Nucleus accumbens (tissue), 56 donors: ENCODE measurements around the gene UCHL3.

Source experiments
- DNase-seq, 56 donors: peaks; one replicate each; lab custom pipeline; 2025; lab: John Stamatoyannopoulos, UW

The UCHL3 gene

DNA sequence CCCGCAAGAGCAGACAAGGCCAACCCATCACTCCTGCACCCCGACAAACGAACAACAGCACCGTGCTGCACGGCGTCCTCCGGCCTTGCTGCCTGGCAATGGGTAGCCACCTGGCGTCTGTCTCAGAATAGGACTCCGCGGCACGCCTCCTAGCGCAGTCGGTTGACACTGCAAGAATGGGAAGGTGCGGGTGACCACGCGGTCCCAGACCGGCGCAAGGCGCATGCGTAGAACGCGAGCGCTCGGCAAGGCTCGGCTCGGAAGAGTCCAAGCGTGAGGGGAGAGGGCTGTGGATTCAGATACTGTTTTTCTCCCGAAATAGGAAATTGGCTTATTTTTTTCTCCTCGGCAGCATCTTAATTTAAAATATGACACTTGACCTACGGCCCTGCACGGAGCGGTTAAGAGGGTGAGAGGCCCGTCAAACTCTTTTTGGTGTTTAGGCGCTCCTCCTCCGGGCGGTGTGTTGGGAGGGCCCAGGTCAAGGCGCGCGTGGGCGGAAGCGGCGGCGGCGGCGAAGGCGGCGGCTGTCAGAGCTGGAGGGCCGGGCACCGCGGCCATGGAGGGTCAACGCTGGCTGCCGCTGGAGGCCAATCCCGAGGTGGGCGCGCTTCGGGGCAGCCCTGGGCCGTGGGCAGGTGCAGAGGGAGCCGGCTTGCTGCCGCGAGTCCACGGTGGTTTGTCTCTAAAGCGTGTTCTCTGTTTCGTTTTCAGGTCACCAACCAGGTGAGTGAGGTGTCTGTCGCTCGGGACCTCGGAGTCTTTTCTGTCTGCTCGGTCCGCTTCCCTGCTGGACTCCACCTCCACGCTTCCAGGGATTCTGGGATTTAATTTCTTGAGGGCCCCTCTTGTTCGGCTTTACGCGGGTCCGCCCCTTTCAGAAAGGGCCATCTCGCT, at the start of gene UCHL3:
Gene UCHL3, plus strand, starts transcription at position 530 of the 897 bp plus-strand sequence. Its CDS starts 30 bp downstream, at position 560.
- peak; percentile 56 to 97 (median 92) for DNase-seq

DNA sequence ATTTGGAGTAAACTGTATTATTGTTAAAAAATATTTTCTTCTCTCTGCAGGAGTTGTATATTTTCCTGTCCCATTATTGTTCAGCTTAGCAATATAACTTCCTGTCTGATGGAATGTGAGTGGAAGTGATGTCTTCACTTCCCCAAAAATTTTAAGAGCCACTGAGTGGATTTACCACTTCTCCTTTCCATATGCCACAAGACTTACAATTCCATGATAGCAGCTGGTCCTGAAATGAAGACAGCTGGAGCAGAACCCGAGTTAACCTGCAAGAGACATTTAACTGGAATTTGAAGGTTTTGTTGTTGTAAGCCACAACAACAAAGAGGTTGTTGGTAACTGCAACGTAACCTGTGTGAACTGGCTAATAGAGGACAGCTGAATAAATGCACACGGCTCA, 44.3 kb upstream of the UCHL3 start:
- DNase-seq: peak in 1 of 56 donors; percentile 1

DNA sequence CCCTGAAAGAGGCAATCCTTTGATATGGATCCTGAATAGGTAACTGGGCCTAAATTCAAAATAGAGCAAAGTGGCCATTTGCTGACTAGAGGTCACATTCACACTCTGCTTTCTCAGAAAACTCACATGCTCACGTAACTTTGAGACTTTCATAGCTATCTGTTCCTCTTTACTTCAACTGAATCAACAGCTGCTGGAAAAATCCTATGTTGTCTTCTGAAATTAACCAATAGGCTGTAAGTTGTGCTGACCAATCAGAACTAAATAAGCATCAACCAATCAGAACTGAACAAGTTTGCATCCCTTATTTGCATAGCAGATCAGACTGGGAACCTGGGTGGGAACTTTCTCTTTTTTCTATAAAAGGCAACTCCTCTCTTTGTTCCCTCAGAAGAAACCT, 43.6 kb upstream of the UCHL3 start:
- DNase-seq: no peak

DNA sequence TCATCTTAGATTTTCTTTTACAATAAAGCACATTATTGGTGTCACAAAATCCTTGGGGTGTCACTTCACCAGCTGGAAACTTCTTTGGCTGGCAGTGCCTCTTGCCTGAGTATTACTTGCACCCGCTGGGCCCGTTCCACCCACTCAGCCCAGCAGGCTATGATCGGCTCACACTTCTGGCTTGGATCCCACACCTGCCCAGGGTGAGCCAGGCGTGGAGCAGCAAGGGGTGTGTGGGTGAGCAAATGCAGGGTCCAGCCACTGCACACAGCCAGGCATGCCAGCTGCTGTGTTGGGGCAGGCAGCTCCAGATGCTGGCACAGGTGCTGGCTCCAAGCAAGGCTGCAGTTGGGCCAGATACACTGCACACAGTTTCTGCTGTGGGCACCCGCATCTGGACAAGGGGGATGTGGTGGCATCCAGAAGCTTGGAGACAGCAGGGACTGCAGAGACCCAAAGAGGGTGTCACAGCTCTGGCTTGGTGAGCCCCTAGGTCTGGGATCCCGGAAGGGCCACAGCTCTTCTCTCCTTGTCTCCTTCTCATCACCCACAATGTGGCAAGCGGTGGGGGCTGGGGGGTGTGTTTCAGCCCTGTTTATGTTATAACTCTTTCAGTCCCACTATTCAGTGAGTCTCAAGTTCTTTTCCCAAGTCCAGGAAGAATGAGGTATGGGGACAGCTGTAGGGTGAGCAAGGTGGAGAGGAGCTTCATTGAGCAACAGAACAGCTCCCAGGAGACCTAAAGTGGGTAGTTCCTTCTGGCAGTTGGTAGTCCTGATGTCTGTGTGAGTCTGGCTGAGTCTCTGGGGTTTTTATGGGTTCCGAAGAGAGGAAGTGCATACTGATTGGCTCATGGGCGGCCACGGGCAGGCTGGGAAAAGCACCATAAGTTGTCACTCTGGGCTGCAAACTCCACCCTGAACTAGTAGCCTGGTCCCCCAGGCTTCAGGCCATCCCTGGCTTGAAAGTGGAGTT, 42.3 kb upstream of the UCHL3 start:
- peak in 2 of 56 donors; percentile 1 to 2 for DNase-seq

DNA sequence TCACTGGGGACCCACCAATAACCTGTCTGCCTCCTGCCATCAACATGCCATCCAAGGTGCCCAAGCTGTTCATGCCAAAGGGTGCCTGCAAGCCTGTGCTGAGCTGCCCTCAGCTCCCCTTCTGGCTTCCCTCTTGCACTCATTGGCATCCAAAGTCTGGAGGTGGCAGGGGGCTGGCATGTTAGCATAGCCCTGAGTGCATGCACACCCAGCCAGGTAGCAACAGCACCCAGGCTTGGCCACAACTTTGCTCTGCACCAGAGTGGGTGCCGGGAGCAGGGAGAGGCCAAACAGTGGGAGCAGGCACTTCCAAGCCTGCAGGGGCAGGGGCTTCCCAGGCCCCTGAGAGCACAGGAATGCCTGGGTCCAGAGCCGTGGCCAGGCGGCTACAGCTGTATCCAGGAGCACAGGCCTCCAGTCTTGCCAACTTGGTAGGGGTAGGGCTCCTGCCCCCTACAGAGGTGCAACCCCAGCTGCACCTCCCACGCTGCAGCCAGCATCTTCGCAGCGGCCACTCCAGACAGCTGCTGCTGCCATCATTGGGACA, 41.5 kb upstream of the UCHL3 start:
- DNase-seq: no peak

DNA sequence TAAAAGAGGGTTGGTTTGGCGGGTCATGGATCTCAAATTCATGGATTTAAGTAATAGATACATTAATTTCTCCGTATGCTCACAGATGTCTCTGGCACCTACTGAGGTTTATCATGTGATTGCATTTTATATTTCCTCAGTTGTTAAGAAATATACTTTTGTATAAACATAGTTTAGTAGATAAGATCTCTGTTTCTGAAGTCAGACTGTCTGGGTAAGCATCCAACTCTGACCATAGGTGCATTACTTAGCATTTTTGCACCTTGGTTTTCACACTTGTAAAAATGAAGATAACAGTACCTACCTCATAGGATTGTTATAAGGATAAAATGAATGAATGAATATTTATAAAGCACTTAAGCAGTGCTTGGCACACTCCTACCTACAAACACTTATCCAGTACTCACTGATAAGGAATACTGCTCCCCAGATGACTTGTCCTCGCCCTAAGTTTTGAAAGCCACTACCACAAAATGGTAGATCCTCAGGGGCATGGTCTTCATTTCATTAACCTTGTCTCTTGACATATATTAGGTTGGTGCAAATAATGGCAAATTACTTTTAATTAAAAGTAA, 38.5 kb upstream of the UCHL3 start:
- no peak for DNase-seq

DNA sequence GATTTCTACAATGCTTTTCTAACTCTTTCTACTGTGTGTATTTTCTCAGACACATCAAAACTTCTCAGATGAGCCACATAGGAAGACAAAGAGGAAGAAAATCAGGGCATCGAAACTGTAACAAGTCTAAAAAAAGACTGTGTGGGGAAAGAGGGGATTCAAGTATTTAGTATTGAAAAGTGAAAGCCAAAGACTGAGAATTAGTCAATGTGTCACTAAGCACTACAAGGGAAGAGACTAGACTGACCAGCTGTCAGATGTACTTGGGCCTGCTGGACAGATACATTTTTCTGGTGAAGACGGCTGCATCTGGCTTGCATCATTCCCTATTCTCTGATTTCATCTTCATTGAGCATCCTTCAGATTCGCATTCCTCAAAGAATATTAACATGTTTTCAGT, 37.3 kb upstream of the UCHL3 start:
- no peak for DNase-seq

DNA sequence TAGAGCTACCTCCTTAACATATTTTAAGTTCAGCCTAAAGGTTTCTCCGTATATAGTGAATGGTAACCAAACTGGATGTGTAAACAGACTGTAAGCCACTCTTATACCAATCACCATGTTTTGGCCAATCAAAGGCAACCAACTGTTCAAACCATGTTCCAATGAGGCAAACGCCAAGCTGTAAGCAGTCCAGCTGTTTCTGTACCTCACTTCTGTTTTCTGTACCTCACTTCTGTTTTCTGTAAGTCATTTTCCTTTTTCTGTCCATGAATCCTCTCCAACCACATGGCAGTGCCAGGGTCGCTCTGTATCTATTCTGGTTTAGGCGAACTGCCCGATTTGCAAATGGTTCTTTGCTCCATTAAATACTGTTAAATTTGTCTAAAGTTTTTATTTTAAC, 36.3 kb upstream of the UCHL3 start:
- DNase-seq: no peak

DNA sequence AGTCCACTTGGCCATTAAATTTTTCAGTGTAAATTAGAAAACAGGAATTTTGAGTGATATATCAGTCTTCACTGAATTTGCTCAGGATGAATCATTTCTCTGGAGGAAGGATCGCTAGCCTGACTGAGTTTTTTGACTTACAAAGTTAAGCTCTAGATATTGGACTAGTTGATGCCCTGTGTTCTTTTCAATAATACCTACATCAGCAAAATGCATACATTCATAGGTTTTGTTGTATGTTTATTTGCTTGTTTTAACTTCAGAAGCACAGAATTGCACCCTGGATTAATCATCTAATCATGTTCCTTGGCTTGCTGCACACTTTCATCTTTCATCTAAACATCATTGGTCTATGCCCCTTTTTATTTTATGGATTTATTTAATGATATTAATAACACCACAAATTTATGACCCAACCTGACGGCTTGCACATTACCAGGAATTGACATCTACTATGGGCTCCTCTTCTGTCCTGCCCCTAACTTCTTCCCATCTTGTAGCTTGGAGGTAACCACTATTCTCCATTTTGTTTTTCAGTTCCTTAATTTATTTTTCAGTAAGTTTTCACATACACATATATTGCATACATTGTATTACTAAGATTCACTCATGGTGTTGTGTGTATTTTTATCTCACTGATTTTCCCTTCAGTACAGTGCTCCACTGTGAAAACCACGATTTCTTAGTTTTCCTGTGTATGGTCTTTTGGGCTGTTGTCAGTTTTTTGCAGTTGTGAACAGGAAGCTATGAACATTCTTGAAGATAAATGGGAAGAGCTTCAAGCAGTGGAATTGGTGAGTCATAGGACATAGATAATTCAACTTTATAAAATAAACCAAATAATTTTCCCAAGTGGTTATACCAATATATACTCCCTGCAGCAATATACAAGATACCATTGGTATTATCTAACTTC, 35.3 kb upstream of the UCHL3 start:
- DNase-seq: no peak

DNA sequence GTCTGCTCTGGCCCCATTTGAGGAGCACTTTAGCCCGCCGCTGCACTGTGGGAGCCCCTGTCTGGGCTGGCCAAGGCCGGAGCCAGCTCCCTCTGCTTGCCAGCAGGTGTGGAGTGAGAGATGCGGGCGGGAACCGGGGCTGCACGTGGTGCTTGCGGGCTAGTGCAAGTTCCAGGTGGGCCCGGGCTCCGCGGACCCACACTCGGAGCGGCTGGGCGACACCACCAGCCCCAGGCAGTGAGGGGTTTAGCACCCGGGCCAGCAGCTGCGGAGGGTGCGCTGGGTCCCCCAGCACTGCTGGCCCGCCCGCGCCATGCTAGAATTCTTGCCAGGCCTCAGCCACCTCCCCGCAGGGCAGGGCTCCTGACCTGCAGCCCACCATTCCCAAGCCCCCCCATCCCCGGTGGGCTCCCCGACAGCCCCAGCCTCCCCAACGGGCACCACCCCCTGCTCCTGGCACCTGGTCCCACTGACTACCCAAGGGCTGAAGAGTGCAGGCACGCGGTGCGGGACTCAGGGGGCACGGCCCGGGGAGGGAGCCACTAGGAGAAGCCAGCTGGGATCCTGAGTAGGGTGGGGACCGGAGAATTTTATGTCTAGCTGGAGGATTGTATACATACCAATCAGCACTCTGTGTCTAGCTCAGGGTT, 31.0 kb upstream of the UCHL3 start:
- no peak for DNase-seq

DNA sequence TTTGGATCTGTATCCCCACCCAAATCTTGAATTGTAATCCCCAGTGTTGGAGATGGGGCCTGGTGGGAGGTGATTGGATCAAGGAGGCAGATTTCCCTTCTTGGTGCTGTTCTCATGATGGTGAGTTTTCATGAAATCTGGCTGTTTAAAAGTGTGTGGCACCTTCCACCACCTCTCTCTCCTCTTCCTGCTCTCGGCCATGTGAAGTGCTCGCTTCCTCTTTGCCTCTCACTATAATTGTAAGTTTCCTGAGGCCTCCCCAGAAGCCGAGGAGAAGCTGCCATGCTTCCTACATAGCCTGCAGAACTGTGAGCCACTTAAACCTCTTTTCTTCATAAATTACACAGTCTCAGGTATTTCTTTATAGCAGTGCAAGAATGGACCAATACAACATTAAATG, 27.6 kb upstream of the UCHL3 start:
- no peak for DNase-seq

DNA sequence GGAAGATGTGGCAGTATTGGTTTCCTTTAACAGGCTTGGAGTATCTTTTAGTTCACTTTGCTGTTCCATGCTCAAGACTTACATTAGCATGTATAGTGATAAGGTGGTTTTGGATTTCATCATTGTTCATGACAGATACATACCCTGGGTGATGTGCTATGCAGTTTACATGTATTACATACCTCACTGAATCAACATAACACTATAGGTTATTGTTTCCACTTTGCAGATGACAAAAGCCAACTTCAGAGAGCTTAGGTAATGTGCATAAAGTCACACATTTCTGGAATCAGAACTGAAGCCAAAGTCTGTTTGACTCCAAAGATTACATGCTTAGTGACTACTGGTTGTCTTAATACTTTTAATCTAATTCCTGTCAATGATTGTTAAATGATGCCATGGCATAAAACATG, 19.0 kb upstream of the UCHL3 start:
- DNase-seq: no peak

DNA sequence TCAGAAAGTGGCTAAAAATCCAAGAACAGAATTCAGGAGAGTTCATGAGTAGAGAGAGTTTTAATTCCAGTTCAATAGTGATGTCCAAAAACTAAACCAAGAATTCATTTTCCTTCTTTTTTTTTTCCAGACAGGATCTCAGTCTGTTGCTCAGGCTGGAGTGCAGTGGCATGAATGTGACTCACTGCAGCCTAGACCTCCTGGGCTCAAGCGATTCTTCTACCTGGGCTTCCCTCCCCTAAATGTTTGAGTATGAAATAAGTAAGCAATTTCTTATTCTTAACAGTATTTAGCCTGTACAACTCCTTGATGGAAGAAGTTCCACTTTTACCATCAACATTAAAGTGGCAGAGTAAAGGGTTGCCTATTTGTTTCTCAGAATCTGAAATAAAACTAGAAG, 15.7 kb upstream of the UCHL3 start:
- DNase-seq: no peak

DNA sequence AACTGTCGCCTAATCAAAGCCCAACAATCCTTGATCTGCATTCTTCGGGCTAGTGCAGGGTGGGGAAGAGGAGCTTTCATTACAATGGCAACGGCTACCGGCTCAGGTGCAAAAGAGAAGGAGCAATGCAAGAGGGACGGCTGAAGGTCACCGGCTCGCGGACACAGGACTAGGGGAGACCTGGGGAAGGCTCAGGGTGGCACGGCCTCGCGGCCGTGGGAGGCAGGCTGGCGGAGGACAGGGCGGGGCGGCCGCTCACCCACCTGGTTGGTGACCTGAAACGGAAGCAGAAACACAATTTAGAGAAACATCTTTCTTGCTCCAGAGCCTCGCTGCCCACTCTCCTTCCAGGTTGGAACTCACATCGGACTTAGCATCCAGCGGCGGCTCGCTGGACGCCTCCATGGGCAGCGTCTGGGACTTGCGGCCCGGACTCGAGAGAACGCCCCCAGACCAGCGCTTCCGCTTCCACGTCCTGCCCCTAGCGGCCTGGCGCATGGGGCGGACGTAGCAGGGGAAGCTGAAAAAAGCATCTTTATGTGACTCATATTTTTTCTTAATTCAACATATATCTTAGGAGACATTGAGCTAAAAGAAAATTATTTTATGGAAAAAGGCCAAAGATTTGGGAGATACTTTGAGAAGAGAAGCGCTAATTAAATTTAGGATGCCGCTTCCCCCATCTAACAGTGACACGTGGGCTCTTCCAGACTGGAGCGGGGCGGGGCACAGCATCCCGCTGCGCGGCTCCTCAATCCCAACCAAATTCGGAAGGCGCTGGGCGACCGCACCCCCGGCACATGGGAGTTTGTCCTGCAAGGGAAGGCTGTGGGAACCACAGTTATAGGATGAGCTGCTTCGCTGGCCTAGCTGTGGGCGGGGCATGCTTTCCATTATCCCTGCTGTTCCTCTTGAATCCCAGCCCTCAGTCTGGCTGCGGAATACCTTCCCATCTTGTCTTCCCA, 11.9 kb upstream of the UCHL3 start, which contains the start of gene COMMD6:
Gene COMMD6, minus strand, starts transcription at position 441 of the 965 bp plus-strand sequence. Its CDS starts 36 bp downstream, at position 405.
- peak in 54 of 56 donors; percentile 15 to 82 (median 66) for DNase-seq

DNA sequence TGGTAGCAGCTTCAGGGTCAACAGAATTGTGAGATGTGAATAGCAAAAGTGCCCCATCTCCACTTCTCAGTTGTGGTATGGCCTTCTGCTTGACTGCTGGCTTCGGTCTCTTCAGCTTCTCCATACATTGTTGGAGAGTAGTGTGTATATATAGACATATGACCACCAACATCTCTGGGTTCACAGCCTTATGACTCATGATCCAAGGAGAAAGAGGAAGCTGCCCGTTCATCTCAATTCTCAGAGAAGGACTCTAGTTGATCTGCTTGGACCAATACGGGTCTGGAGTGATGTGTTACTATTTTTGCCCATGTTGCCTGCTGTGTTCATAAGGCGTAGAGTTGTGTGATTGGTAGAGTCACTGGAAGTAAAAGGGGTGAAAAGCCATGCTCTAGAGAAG, 8.3 kb upstream of the UCHL3 start:
- DNase-seq: peak in 2 of 56 donors; percentile 3 to 6

DNA sequence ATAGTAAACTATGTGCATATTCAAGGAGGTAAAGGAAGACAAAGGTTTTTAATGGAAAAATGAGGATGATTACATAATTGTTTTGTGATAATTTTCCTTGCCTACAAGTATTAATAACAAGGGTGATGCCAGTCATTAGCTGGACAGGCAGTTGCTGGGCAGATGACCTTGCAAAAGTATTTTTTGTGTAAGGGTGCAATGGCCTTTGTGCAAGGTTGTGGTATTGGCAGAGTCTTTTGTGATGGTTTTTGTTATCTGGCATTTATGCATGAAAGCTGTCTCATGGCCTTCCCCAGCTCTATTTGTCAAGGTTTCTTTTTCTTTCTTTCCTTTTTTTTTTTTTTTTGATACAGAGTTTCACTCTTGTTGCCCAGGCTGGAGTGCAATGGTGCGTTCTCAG, 7.6 kb upstream of the UCHL3 start:
- DNase-seq: no peak

DNA sequence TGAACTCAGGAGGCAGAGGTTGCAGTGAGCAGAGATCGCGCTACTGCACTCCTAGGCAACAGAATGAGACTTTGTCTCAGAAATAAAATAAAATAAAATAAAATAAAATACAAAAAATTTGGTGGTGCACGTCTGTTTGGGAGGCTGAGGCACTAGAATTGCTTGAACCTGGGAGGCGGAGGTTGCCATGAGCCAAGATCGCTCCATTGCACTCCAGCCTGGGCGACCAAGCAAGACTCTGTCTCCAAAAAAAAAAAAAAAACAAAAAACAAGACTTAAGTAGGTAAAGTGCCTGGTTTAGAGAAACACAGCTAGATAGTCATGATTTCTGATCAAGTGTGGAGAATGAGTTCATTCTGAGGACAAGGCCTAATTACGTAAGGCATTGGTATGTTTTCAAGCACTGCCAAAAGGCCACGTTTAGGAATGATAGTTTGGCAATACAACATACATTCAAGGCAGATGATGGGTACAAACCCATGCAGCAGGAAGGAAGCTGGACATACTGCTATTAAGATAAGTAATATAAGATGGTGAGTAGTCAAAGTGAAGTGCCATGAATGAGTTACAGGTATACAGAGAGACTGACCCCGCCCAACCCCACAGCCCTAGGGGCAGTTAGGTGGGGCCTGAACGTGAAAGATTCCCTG, 4.8 kb upstream of the UCHL3 start:
- no peak for DNase-seq
